ENCODE measurements around the gene SND1. TPM values are rescaled to one million over a fixed set of nuclear protein-coding genes. Genes with fewer than 3 reads are reported as not detected.

The SND1 gene
- total RNA-seq, 2 donors from 2014 or later, result 91.0 to 111 TPM

DNA sequence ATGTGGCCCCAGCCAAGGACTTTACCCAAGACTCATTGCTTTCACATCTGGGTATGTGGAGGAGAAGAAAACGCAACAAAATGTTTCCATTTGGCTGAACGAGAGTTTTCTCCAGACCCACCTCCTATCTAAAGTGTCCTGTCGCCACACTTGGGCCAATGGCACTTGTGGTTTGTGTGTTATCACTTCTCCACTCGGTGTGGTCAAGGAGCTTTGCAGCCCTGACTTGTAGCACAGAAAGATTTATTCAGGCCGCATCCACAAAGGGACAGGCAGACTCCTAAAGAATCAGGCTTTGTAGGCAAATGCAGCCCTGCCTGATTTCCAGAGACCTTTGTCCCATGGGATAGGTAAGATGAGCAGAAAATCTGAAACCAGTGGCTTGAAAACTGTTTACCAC lies 392.1 kb downstream of the SND1 start:
- TF ChIP-seq, protein P1, sequence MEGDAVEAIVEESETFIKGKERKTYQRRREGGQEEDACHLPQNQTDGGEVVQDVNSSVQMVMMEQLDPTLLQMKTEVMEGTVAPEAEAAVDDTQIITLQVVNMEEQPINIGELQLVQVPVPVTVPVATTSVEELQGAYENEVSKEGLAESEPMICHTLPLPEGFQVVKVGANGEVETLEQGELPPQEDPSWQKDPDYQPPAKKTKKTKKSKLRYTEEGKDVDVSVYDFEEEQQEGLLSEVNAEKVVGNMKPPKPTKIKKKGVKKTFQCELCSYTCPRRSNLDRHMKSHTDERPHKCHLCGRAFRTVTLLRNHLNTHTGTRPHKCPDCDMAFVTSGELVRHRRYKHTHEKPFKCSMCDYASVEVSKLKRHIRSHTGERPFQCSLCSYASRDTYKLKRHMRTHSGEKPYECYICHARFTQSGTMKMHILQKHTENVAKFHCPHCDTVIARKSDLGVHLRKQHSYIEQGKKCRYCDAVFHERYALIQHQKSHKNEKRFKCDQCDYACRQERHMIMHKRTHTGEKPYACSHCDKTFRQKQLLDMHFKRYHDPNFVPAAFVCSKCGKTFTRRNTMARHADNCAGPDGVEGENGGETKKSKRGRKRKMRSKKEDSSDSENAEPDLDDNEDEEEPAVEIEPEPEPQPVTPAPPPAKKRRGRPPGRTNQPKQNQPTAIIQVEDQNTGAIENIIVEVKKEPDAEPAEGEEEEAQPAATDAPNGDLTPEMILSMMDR (IDR thresholded peaks at IDR 0.05), result no peak
- no peak overlapping the region for H3K4me3 ChIP-seq
- H3K27ac ChIP-seq, result no peak overlapping the region
- H3K27me3 ChIP-seq (replicated peaks; ENCODE audit: insufficient read depth), result no peaks in the 10 kb centered on the region
- H3K4me1 ChIP-seq (ENCODE audit: control insufficient read depth in 1 of 2, low read depth in 2 of 2), result no peaks in the 10 kb centered on the region
- DNase-seq (ENCODE audit: low spot score) (no peak), ATAC-seq (ENCODE audit: insufficient number of reproducible peaks, low FRiP score, low read depth) (no peak)
- no peaks in the 10 kb centered on the region for H3K9me3 ChIP-seq
- H3K36me3 ChIP-seq, result no peaks in the 10 kb centered on the region

DNA sequence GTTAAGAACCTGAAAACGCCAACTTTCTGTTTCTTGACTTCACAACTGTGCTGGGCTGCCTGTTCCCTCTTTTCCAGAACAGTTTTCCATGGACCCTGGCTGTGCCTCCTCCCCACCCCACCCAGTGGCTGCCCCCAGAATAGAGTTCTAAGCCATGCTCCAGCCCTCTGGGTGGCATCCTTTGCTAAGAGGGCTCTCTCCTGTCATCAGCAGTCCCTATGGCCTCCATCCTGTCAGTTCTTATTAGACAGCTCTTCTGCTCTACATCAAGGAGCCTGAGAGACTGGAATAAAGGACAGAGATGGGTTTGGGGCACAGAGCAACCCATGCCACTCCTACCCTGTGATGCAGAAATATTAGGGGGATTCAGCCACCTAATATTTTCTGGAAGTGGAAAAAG lies 393.2 kb downstream of the SND1 start:
- H3K36me3 ChIP-seq, result no peaks in the 10 kb centered on the region
- TF ChIP-seq, protein P1 (IDR thresholded peaks at IDR 0.05), result no peak
- no peaks in the 10 kb centered on the region for H3K9me3 ChIP-seq
- no peaks in the 10 kb centered on the region for H3K27me3 ChIP-seq (replicated peaks; ENCODE audit: insufficient read depth)
- no peak overlapping the region for H3K27ac ChIP-seq
- no peaks in the 10 kb centered on the region for H3K4me1 ChIP-seq (ENCODE audit: control insufficient read depth in 1 of 2, low read depth in 2 of 2)
- no peak overlapping the region for H3K4me3 ChIP-seq
- no peak for DNase-seq (ENCODE audit: low spot score)
- ATAC-seq (ENCODE audit: insufficient number of reproducible peaks, low FRiP score, low read depth), result no peak

DNA sequence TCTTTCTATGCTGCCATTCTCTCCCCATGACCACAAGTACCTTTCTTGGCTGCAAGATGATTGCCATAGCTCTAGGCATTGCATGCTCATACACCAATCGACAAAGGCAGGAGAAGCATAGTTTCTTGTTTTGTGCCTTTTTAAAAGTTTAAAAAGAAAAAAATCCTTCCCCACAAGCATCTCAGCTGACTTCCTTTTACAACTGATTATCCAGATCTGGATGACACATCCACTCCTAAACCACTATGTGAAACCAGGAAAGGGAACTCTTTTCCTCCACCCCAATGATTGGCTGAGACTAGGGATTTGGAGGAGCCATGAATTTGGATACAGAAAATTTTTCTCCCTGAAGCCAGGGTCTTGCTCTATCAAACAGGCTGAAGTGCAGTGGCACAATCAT lies 393.8 kb downstream of the SND1 start:
- Histone ChIP-seq H3K27me3 (replicated peaks; ENCODE audit: insufficient read depth) (no peaks in the 10 kb centered on the region), H3K9me3 (no peaks in the 10 kb centered on the region), H3K4me3 (no peak overlapping the region), H3K4me1 (ENCODE audit: control insufficient read depth in 1 of 2, low read depth in 2 of 2) (no peaks in the 10 kb centered on the region), H3K36me3 (no peaks in the 10 kb centered on the region), H3K27ac (no peak overlapping the region)
- DNase-seq (ENCODE audit: low spot score) (no peak), ATAC-seq (ENCODE audit: insufficient number of reproducible peaks, low FRiP score, low read depth) (no peak)
- TF ChIP-seq, protein P1 (IDR thresholded peaks at IDR 0.05), result no peak

DNA sequence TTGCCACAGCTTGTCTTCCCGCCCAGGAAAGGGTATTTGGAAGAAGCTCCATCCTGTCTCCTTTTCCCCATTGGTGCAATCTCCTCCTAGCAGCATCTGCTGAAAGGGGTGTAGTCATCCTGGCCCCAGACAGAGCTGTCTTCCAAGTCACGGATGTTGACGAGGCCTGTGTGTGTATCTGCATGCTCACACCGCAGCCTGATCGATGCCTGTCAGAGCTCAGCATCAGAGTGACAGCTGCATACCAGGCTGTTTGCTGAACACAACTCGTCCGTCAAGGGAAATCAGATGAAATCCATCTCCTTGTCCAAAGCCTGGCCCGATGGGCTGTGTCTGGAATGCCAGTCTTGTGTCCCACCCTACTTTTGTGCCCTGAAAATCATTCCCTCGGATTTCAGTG lies 400.4 kb downstream of the SND1 start:
- Histone ChIP-seq H3K4me3 (no peak overlapping the region), H3K9me3 (no peaks in the 10 kb centered on the region), H3K27me3 (replicated peaks; ENCODE audit: insufficient read depth) (no peaks in the 10 kb centered on the region), H3K27ac (no peak overlapping the region), H3K4me1 (ENCODE audit: control insufficient read depth in 1 of 2, low read depth in 2 of 2) (no peaks in the 10 kb centered on the region), H3K36me3 (no peaks in the 10 kb centered on the region)
- TF ChIP-seq, protein P1 (IDR thresholded peaks at IDR 0.05), result no peak
- DNase-seq (ENCODE audit: low spot score) (no peak), ATAC-seq (ENCODE audit: insufficient number of reproducible peaks, low FRiP score, low read depth) (no peak)

DNA sequence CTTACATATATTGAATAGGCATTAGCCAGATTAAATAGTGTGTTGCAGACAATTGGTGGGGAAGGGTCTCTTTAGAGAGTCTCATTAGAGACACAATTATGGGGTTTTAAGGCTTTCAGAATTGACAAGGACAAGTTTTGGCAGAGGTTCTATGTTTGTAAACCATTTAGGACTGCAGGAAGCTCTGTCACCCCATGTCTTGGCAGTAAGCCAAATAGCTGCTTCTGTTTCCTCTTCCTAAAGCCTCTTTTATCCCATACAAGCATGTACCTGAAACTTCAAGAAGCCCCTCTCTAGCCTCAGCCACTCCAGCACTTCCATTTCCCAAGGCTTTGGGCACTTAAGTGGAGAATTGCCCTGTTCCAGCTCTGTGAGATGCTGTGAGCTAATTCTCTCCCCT lies 401.0 kb downstream of the SND1 start:
- DNase-seq (ENCODE audit: low spot score), result no peak
- Histone ChIP-seq H3K4me3 (no peak overlapping the region), H3K27ac (no peak overlapping the region), H3K36me3 (no peaks in the 10 kb centered on the region), H3K27me3 (replicated peaks; ENCODE audit: insufficient read depth) (no peaks in the 10 kb centered on the region), H3K9me3 (no peaks in the 10 kb centered on the region), H3K4me1 (ENCODE audit: control insufficient read depth in 1 of 2, low read depth in 2 of 2) (no peaks in the 10 kb centered on the region)
- TF ChIP-seq, protein P1 (IDR thresholded peaks at IDR 0.05), result no peak
- no peak for ATAC-seq (ENCODE audit: insufficient number of reproducible peaks, low FRiP score, low read depth)
